ENCODE results near the gene TM4SF18.

The TM4SF18 gene

GRCh38 chr3:149330609-149331331, 2.7 kb downstream of the TM4SF18 start:
- no peak for DNase-seq (ENCODE audit: low read depth in 2 of 2)

- DNase-seq (ENCODE audit: low read depth in 2 of 2), result no peak
These were observed 6.3 kb downstream of the TM4SF18 start for GRCh38 chr3:149327156-149327555.

GRCh38 chr3:149325581-149325980, 7.9 kb downstream of the TM4SF18 start:
- no peak for DNase-seq (ENCODE audit: low read depth in 2 of 2)

GRCh38 chr3:149324332-149324731, 9.1 kb downstream of the TM4SF18 start:
- DNase-seq (ENCODE audit: low read depth in 2 of 2), result no peak

- DNase-seq (ENCODE audit: low read depth in 2 of 2), result no peak
These were observed 11.8 kb downstream of the TM4SF18 start for GRCh38 chr3:149321640-149322039.

GRCh38 chr3:149321136-149321535, 12.3 kb downstream of the TM4SF18 start:
- no peak for DNase-seq (ENCODE audit: low read depth in 2 of 2)

- DNase-seq (ENCODE audit: low read depth in 2 of 2), result no peak
These were observed 13.7 kb downstream of the TM4SF18 start for GRCh38 chr3:149319750-149320149.

GRCh38 chr3:149317072-149317471, 16.4 kb downstream of the TM4SF18 start:
- DNase-seq (ENCODE audit: low read depth in 2 of 2), result no peak

GRCh38 chr3:149316437-149316836, 17.0 kb downstream of the TM4SF18 start:
- no peak for DNase-seq (ENCODE audit: low read depth in 2 of 2)

- DNase-seq (ENCODE audit: low read depth in 2 of 2), result no peak
These were observed 17.7 kb downstream of the TM4SF18 start for GRCh38 chr3:149315694-149316093.

GRCh38 chr3:149314807-149315578, 18.4 kb downstream of the TM4SF18 start:
- no peak for DNase-seq (ENCODE audit: low read depth in 2 of 2)

GRCh38 chr3:149313542-149313941, 19.9 kb downstream of the TM4SF18 start:
- DNase-seq (ENCODE audit: low read depth in 2 of 2), result no peak

GRCh38 chr3:149310796-149311534, 22.5 kb downstream of the TM4SF18 start:
- no peak for DNase-seq (ENCODE audit: low read depth in 2 of 2)

- no peak for DNase-seq (ENCODE audit: low read depth in 2 of 2)
These were observed 26.0 kb downstream of the TM4SF18 start for GRCh38 chr3:149307435-149307783.

GRCh38 chr3:149306751-149307434, 26.5 kb downstream of the TM4SF18 start:
- DNase-seq (ENCODE audit: low read depth in 2 of 2), result no peak

GRCh38 chr3:149305376-149305775, 28.1 kb downstream of the TM4SF18 start:
- DNase-seq (ENCODE audit: low read depth in 2 of 2), result no peak

GRCh38 chr3:149299938-149300801, 33.3 kb downstream of the TM4SF18 start:
- DNase-seq (ENCODE audit: low read depth in 2 of 2), result no peak

- no peak for DNase-seq (ENCODE audit: low read depth in 2 of 2)
These were observed 36.5 kb downstream of the TM4SF18 start for GRCh38 chr3:149296972-149297371.

- DNase-seq (ENCODE audit: low read depth in 2 of 2), result no peak
These were observed 40.8 kb downstream of the TM4SF18 start for GRCh38 chr3:149292666-149293065.

- DNase-seq (ENCODE audit: low read depth in 2 of 2), result no peak
These were observed 42.3 kb downstream of the TM4SF18 start for GRCh38 chr3:149291178-149291577.

- no peak for DNase-seq (ENCODE audit: low read depth in 2 of 2)
These were observed 44.8 kb downstream of the TM4SF18 start for GRCh38 chr3:149288655-149289054.
